GM12878 (cell line): Measurements from ENCODE around the gene CHST5. TPM values are rescaled to one million over a fixed set of nuclear protein-coding genes. Genes with fewer than 3 reads are reported as not detected.

Experiments
- ATAC-seq: fragments of 200-7000 bp; cut with Tn5 transposase; 3 replicates; pipeline ENCODE4 v1.9.1; 2020; ENCODE audit warnings: mild to moderate bottlenecking, moderate library complexity
- BruUV-seq: library from RNA; stranded (reverse); fragments of 400-500 nt; replicated peaks from 2 replicates; lab custom pipeline; 2021; lab: Mats Ljungman, UMichigan
- CTCF ChIA-PET: fragments of 300-600 bp; sonication (Branson Sonifier 250); formaldehyde crosslinking; extraction: SDS; loops from one replicate; lab custom pipeline; 2021; ENCODE audit warnings: inconsistent platforms; lab: Yijun Ruan, JAX
- POLR2A ChIA-PET: fragments of 350-600 bp; formaldehyde crosslinking; extraction: SDS; loops from one replicate; lab custom pipeline; 2021; ENCODE audit warnings: inconsistent platforms; lab: Charles Lee
- RAD21 ChIA-PET: fragments of 300-600 bp; sonication (Branson Sonifier 250); formaldehyde crosslinking; loops from one replicate; lab custom pipeline; 2023; ENCODE audit warnings: antibody characterized with exemption; ENCODE audit not compliant: unreplicated experiment; lab: Charles Lee
- SMC1A ChIA-PET: fragments of 300-600 bp; sonication (Branson Sonifier 250); formaldehyde crosslinking; loops from one replicate; lab custom pipeline; 2023; ENCODE audit not compliant: unreplicated experiment, uncharacterized antibody; lab: Charles Lee
- DNase-seq: peaks from one replicate; pipeline ENCODE4 v3.0.0-alpha.2; 2011; ENCODE audit warnings: low read depth, low spot score
- FAIRE-seq: peaks from 3 replicates; lab custom pipeline; 2011; peaks lifted over from hg19 to GRCh38; lab: Jason Lieb, UNC
- H2AFZ ChIP-seq: 2 replicates; pipeline ENCODE4 v1.6.0; 2011; ENCODE audit warnings: low read depth, low read length, control low read depth; ENCODE audit not compliant: control insufficient read depth
- H3K27ac ChIP-seq: 2 replicates; pipeline ENCODE4 v1.5.1; 2011; ENCODE audit warnings: control low read depth; ENCODE audit not compliant: control insufficient read depth, insufficient read depth
- H3K27me3 ChIP-seq, 2 experiments: replicated peaks in 1 of 2; 2 replicates each; pipeline versions ENCODE4 v1.6.0 to v1.6.1; 2011; ENCODE audit warnings: low read length in 1 of 2; ENCODE audit not compliant: control insufficient read depth in 2 of 2, insufficient read depth in 2 of 2
- H3K36me3 ChIP-seq, 2 experiments: 2 replicates each; pipeline ENCODE4 v1.5.1; 2011; ENCODE audit warnings: low read length in 1 of 2; ENCODE audit not compliant: control insufficient read depth in 2 of 2, insufficient read depth in 2 of 2
- H3K4me1 ChIP-seq: 2 replicates; pipeline ENCODE4 v1.6.1; 2011; ENCODE audit warnings: mild to moderate bottlenecking, low read length, moderate library complexity, mixed read lengths; ENCODE audit not compliant: control insufficient read depth, insufficient read depth
- H3K4me2 ChIP-seq: 2 replicates; pipeline ENCODE4 v1.6.0; 2011; ENCODE audit warnings: control low read depth; ENCODE audit not compliant: control insufficient read depth, insufficient read depth
- H3K4me3 ChIP-seq: fragments of 200-600 bp; sonication (generic); 2 replicates; pipeline ENCODE4 v1.5.1; 2016
- H3K79me2 ChIP-seq: 2 replicates; pipeline ENCODE4 v1.6.0; 2011; ENCODE audit warnings: low read length; ENCODE audit not compliant: control insufficient read depth, insufficient read depth
- H3K9ac ChIP-seq: 2 replicates; pipeline ENCODE4 v1.8.0; 2011; ENCODE audit warnings: low read length, control low read depth, mixed read lengths; ENCODE audit not compliant: control insufficient read depth, insufficient read depth
- H3K9me3 ChIP-seq: replicated peaks from 3 replicates; pipeline ENCODE4 v1.5.1; 2011; ENCODE audit warnings: mild to moderate bottlenecking, low read length; ENCODE audit not compliant: control insufficient read depth, insufficient read depth
- H4K20me1 ChIP-seq: 2 replicates; pipeline ENCODE4 v1.6.0; 2011; ENCODE audit not compliant: control insufficient read depth, insufficient read depth
- CREB1 ChIP-seq: IDR thresholded peaks from 2 replicates; pipeline ENCODE4 v1.6.1; 2012; ENCODE audit warnings: low read depth, mild to moderate bottlenecking, inconsistent platforms
- CREM ChIP-seq: IDR thresholded peaks from 2 replicates; pipeline ENCODE4 v1.6.1; 2014; ENCODE audit warnings: antibody characterized with exemption, low read depth
- FOXM1 ChIP-seq: IDR thresholded peaks from 2 replicates; pipeline ENCODE4 v1.6.1; 2012; ENCODE audit warnings: low read depth, mild to moderate bottlenecking, inconsistent platforms, low read length, moderate library complexity
- IKZF2 ChIP-seq, 2 experiments: fragments of 450-650 bp; IDR thresholded peaks; 2 replicates each; pipeline ENCODE4 v1.6.1; 2017; ENCODE audit warnings: mild to moderate bottlenecking in 2 of 2, moderate library complexity in 2 of 2
- MTA3 ChIP-seq: IDR thresholded peaks from 2 replicates; pipeline ENCODE4 v1.6.1; 2012; ENCODE audit warnings: low read length, inconsistent platforms, borderline replicate concordance
- NFIC ChIP-seq: IDR thresholded peaks from 2 replicates; pipeline ENCODE4 v1.6.1; 2012; ENCODE audit warnings: low read depth, mild to moderate bottlenecking, inconsistent platforms, low read length, moderate library complexity
- PML ChIP-seq: IDR thresholded peaks from 2 replicates; pipeline ENCODE4 v1.6.1; 2012; ENCODE audit warnings: low read length, inconsistent platforms
- PRDM15 ChIP-seq: fragments of 450-650 bp; formaldehyde crosslinking; IDR thresholded peaks from 2 replicates; pipeline ENCODE4 v1.4.0; 2020; ENCODE audit warnings: mild to moderate bottlenecking, moderate library complexity
- RUNX3 ChIP-seq: IDR thresholded peaks from 2 replicates; pipeline ENCODE4 v1.6.1; 2012; ENCODE audit warnings: low read length, inconsistent platforms
- SPI1 ChIP-seq: IDR thresholded peaks from 2 replicates; pipeline ENCODE4 v1.6.1; 2011; ENCODE audit warnings: low read depth, mild to moderate bottlenecking, low read length, moderate library complexity, borderline replicate concordance; ENCODE audit not compliant: insufficient read depth
- YBX1 ChIP-seq: fragments of 450-650 bp; IDR thresholded peaks from 2 replicates; pipeline ENCODE4 v1.6.1; 2016; ENCODE audit warnings: antibody characterized with exemption
- ZBTB11 ChIP-seq: fragments of 450-650 bp; formaldehyde crosslinking; IDR thresholded peaks from 2 replicates; pipeline ENCODE4 v1.5.0; 2022; ENCODE audit warnings: mild to moderate bottlenecking, missing genetic modification characterization
- WGBS: methylation state at CpG from one replicate; pipeline ENCODE4 v1.1.6; 2016; ENCODE audit warnings: low lambda C conversion rate; ENCODE audit not compliant: insufficient replicate concordance, insufficient coverage; ENCODE audit errors: missing lambda C conversion rate; 5-methylcytosine and 5-hydroxymethylcytosine counted together
- in situ Hi-C: fragments of 300-500 bp; cut with MboI; formaldehyde crosslinking; loops from 9 replicates; pipeline ENCODE4 v1.14.3; 2018; ENCODE audit warnings: mixed read lengths
- intact Hi-C: fragments of 100-400 bp; cut with micrococcal nuclease; formaldehyde crosslinking; loops from one replicate; pipeline ENCODE4 v1.14.2; 2022; ENCODE audit not compliant: unreplicated experiment
- polyA plus RNA-seq, 11 experiments: library from polyadenylated mRNA; depleted of rRNA in 4 of 11; unstranded in 6 of 11; stranded (reverse) in 5 of 11; fragments of >200 nt; fragmentation: Nextera tagmentation in 4 of 11; fragmentation: Illumina TruSeq in 1 of 11; extraction: Ambion mirVana in 4 of 11; extraction: Trizol in 1 of 11; gene quantifications; 1 replicate in 1 of 11; 2 replicates in 10 of 11; pipeline versions ENCODE4 v1.2.1 to v1.2.3, GENCODE V29; 2011 to 2016; ENCODE audit warnings: inconsistent platforms in 2 of 11, missing spikeins in 2 of 11, low read depth in 1 of 11
- total RNA-seq, 4 experiments: library from RNA; depleted of rRNA in 3 of 4; stranded (reverse); fragments of >200 nt in 3 of 4; fragmentation: Illumina TruSeq in 1 of 4; extraction: Trizol in 1 of 4; gene quantifications; 2 replicates each; pipeline versions ENCODE4 v1.2.1 to v1.2.3, GENCODE V29; 2013 to 2021
- TF ChIP-seq, protein P1 (sequence below): IDR thresholded peaks from 2 replicates; pipeline ENCODE4 v1.6.1; 2012; ENCODE audit warnings: low read length, inconsistent platforms

Gene CHST5
- total and polyA plus RNA-seq, 10 of the 15 experiments (the other 5 are each of a cell fraction or from before 2014, with no cell fraction given), result 0.04 to 0.43 (median 0.14) TPM; not detected in 6

DNA sequence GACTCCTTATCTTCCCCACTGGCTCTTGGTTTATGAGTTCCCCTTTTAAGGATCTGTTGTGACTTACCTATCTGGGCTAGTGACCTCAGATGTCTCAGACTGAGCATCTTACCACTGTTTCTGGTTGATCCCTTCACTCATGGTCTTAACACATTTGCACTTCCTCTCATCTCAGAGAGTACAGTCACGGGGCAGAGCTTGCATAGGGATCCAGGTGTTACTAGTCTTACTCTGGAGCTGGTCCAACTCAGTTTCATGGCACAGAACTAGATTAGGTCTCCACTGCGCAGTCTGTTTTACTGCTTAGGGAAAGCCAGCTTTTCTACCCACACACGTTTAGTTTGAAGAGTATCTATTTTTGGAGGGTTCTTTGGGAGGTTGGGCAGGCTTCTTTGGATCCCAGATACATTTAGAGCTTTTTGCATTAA, 40.5 kb upstream of the CHST5 start:
- DNase-seq (no peak), FAIRE-seq (no peak), ATAC-seq (peak; percentile 49)
- ChIA-PET POLR2A (interaction anchor here (0.6 to 4.4 kb wide), 5 partner anchors 9 to 45 kb away, joined by 3 to 21 read pairs (median 4); partner anchors contain the start of gene TMEM231), CTCF (interaction anchor here (1.3 to 1.5 kb wide), 3 partner anchors 26 to 187 kb away, joined by 4 read pairs; no protein-coding TSS in a partner anchor), RAD21 (interaction anchor here (1.1 to 1.8 kb wide), 3 partner anchors 13 to 46 kb away, joined by 3 to 5 read pairs (median 3); partner anchors contain the start of gene CHST5), SMC1A (interaction anchor here (1.1 to 2.8 kb wide), 7 partner anchors 10 to 54 kb away, joined by 3 to 11 read pairs (median 4); partner anchors contain the start of gene GABARAPL2)
- intact Hi-C loops, result no loop called here
- no peaks in the 10 kb centered on the region for H3K9me3 ChIP-seq
- WGBS, result 38% methylated on average over 3 of the region's 3 CpGs
- no peaks in the 10 kb centered on the region for H4K20me1 ChIP-seq
- in situ Hi-C loops, result no loop called here
- no peak overlapping the region for H2AFZ ChIP-seq
- peak overlapping the region; percentile 49 for H3K27ac ChIP-seq
- peak overlapping the region; percentile 68 for H3K4me2 ChIP-seq
- no peak overlapping the region; the same call in 1 of the 2 replicates for H3K9ac ChIP-seq
- H3K79me2 ChIP-seq, result peaks cover 30% of the 10 kb centered on the region
- peaks cover 63% of the 10 kb centered on the region for H3K4me1 ChIP-seq
- peaks cover 7 to 27% of the 10 kb centered on the region in 2 experiments for H3K36me3 ChIP-seq
- no peak overlapping the region for H3K4me3 ChIP-seq
- no TSS peak for BruUV-seq
- H3K27me3 ChIP-seq, result no peaks in the 10 kb centered on the region
- TF ChIP-seq IKZF2 (IDR thresholded peaks at IDR 0.05) (peak in 1 of 2 experiments; percentile 23; a peak in 2 of 4 replicates), PML (0 out of 2 replicates have a peak, but pooled peaks have one; percentile 51), CREM (peak; percentile 25; the same call in 1 of the 2 replicates), RUNX3 (peak; percentile 74), ZBTB11 (no peak), PRDM15 (CRISPR knock-in tag) (no peak), CREB1 (peak; percentile 61; the same call in 1 of the 2 replicates), NFIC (0 out of 2 replicates have a peak, but pooled peaks have one; percentile 16), YBX1 (no peak), MTA3 (0 out of 2 replicates have a peak, but pooled peaks have one; percentile 23), SPI1 (peak; percentile 86), FOXM1 (peak; percentile 48; the same call in 1 of the 2 replicates)
- TF ChIP-seq, protein P1, sequence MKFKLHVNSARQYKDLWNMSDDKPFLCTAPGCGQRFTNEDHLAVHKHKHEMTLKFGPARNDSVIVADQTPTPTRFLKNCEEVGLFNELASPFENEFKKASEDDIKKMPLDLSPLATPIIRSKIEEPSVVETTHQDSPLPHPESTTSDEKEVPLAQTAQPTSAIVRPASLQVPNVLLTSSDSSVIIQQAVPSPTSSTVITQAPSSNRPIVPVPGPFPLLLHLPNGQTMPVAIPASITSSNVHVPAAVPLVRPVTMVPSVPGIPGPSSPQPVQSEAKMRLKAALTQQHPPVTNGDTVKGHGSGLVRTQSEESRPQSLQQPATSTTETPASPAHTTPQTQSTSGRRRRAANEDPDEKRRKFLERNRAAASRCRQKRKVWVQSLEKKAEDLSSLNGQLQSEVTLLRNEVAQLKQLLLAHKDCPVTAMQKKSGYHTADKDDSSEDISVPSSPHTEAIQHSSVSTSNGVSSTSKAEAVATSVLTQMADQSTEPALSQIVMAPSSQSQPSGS, result no peak
